Measurements from ENCODE around the gene UBXN1.
A peak's percentile ranks its signal among the peaks of the same experiment; 100 is the strongest.

UBXN1 gene

GRCh38 chr11:62645946-62646824 is 32.7 kb downstream of the UBXN1 start, which contains the start of gene GANAB:
Gene GANAB (minus strand): TSS chr11:62646613. CDS start chr11:62646599, 14 bp downstream.
- peak; percentile 100 for DNase-seq (ENCODE audit: low spot score)

DNA sequence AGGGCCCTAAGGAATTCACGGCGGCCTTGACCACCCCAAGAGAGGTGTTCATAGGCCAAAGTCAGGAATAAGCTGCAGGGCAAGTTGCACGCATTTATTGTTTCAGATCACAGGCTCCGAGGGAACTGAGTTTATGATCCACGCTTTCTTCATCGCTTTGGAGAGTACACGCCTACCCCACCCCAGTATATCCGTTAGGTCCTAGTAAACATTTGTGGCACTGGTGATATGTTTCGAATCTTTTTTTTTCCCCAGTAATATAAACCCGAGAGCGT is 33.3 kb downstream of the UBXN1 start:
- DNase-seq (ENCODE audit: low spot score), result no peak

GRCh38 chr11:62644220-62644619 is 34.7 kb downstream of the UBXN1 start:
- no peak for DNase-seq (ENCODE audit: low spot score)

DNA sequence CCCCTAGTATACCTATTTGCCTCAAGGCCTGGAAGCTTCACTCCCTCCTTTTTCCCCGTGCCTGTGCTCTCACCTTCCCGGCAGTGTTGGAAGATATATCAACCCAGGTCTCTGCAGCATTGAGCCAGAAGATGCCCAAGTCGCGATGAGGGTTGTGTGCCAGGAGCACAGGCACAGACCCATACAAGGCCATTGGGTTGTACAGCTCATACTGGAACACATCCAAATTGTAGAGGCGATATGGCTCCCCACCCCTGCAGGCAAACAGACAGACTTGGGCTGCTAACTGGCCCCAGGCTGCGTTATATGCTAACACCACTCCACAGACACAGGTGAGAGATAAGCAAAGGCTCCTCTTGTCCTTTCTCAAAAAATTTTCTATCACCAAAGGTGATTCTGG is 46.4 kb downstream of the UBXN1 start:
- no peak for DNase-seq (ENCODE audit: low spot score)

- DNase-seq (ENCODE audit: low spot score), result no peak
Observed at GRCh38 chr11:62627713-62628112, 51.2 kb downstream of the UBXN1 start.
